DOHH2 (cell line): ENCODE data around the gene ERC2.

Experiments used
- H3F3A ChIP-seq: fragments of 200-600 bp; sonication (generic), shearing (Covaris generic); 2 replicates; pipeline ENCODE4 v1.6.0; 2016; ENCODE audit warnings: antibody characterized with exemption, mild to moderate bottlenecking; ENCODE audit not compliant: control insufficient read depth, insufficient read depth
- H3K27ac ChIP-seq: fragments of 200-600 bp; sonication (generic); 2 replicates; pipeline ENCODE4 v1.5.1; 2014; ENCODE audit warnings: low read depth, mild to moderate bottlenecking, low read length, moderate library complexity
- H3K27me3 ChIP-seq: fragments of 200-600 bp; sonication (generic); 2 replicates; pipeline ENCODE4 v1.6.1; 2014; ENCODE audit warnings: mild to moderate bottlenecking, low read length, mixed read lengths; ENCODE audit not compliant: control insufficient read depth
- H3K36me3 ChIP-seq: fragments of 200-600 bp; sonication (generic); 2 replicates; pipeline ENCODE4 v1.6.1; 2014; ENCODE audit warnings: mild to moderate bottlenecking, low read length, moderate library complexity, mixed read lengths; ENCODE audit not compliant: control insufficient read depth
- H3K4me1 ChIP-seq: fragments of 200-600 bp; sonication (generic); 2 replicates; pipeline ENCODE4 v1.6.1; 2014; ENCODE audit warnings: mild to moderate bottlenecking, low read length, mixed read lengths; ENCODE audit not compliant: control insufficient read depth
- H3K4me2 ChIP-seq: fragments of 200-600 bp; sonication (generic); 2 replicates; pipeline ENCODE4 v1.6.0; 2014; ENCODE audit warnings: mild to moderate bottlenecking, low read length, moderate library complexity
- H3K4me3 ChIP-seq: fragments of 200-600 bp; sonication (generic); 2 replicates; pipeline ENCODE4 v1.5.1; 2014; ENCODE audit warnings: mild to moderate bottlenecking, low read length, mixed read lengths
- H3K79me2 ChIP-seq: fragments of 200-600 bp; sonication (generic); 2 replicates; pipeline ENCODE4 v1.6.1; 2014; ENCODE audit warnings: mild to moderate bottlenecking, low read length, mixed read lengths; ENCODE audit not compliant: control insufficient read depth
- H3K9me2 ChIP-seq: fragments of 200-600 bp; sonication (generic); replicated peaks from 2 replicates; pipeline ENCODE4 v1.6.1; 2014; ENCODE audit warnings: mild to moderate bottlenecking, low read length, mixed read lengths; ENCODE audit not compliant: control insufficient read depth
- H3K9me3 ChIP-seq: fragments of 200-600 bp; sonication (generic); 2 replicates; pipeline ENCODE4 v1.6.1; 2014; ENCODE audit warnings: antibody characterized with exemption, low read length, mixed read lengths; ENCODE audit not compliant: control insufficient read depth, insufficient read depth
- H4K20me1 ChIP-seq: fragments of 200-600 bp; sonication (generic); 2 replicates; pipeline ENCODE4 v1.6.0; 2014; ENCODE audit warnings: low read depth, mild to moderate bottlenecking, antibody characterized with exemption, low read length, moderate library complexity; ENCODE audit not compliant: control insufficient read depth, insufficient read depth
- EZH2phosphoT487 ChIP-seq: fragments of 200-600 bp; sonication (generic); IDR thresholded peaks from 2 replicates; pipeline ENCODE4 v1.6.1; 2017; ENCODE audit warnings: borderline replicate concordance, mild to moderate bottlenecking, antibody characterized with exemption, low read length, moderate library complexity, mixed read lengths
- TF ChIP-seq, protein P1 (sequence below): fragments of 200-600 bp; sonication (generic); IDR thresholded peaks from one replicate; pipeline ENCODE4 v1.5.1; 2014; ENCODE audit warnings: antibody characterized with exemption, mild to moderate bottlenecking, low read depth, low read length; ENCODE audit not compliant: poor library complexity, severe bottlenecking

ERC2 gene

DNA sequence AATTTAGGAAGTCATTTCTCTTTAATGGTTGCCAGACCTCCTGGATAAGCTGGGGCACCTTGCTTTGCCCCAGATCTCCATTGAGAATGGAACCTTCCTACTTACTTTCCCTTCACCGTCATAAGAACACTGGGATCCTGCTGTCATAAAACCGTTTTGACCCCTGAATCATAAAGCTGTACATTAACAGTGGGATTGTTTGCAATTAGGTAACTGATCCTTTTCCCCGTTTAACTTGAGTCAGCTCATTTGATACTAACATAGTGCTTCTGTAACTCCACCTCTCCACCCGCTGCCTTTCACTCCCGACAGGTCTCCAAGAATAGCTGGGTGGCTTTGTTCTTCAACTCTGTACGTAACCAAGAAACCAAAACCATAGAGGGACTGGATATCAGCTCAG is 673.0 kb downstream of the ERC2 start:
- no peak overlapping the region for H3K4me3 ChIP-seq
- no peaks in the 10 kb centered on the region for H3K4me1 ChIP-seq
- H3K9me3 ChIP-seq = peaks cover 5% of the 10 kb centered on the region; the same call in 1 of the 2 replicates
- no peaks in the 10 kb centered on the region for H4K20me1 ChIP-seq
- H3K36me3 ChIP-seq = no peaks in the 10 kb centered on the region
- H3K27ac ChIP-seq = no peak overlapping the region
- no peaks in the 10 kb centered on the region for H3K27me3 ChIP-seq
- H3K4me2 ChIP-seq = no peak overlapping the region
- H3F3A ChIP-seq = no peaks in the 10 kb centered on the region
- no peaks in the 10 kb centered on the region; the same call in 1 of the 2 replicates for H3K9me2 ChIP-seq
- H3K79me2 ChIP-seq = no peaks in the 10 kb centered on the region
- no peak for TF ChIP-seq EZH2phosphoT487
- TF ChIP-seq, protein P1, sequence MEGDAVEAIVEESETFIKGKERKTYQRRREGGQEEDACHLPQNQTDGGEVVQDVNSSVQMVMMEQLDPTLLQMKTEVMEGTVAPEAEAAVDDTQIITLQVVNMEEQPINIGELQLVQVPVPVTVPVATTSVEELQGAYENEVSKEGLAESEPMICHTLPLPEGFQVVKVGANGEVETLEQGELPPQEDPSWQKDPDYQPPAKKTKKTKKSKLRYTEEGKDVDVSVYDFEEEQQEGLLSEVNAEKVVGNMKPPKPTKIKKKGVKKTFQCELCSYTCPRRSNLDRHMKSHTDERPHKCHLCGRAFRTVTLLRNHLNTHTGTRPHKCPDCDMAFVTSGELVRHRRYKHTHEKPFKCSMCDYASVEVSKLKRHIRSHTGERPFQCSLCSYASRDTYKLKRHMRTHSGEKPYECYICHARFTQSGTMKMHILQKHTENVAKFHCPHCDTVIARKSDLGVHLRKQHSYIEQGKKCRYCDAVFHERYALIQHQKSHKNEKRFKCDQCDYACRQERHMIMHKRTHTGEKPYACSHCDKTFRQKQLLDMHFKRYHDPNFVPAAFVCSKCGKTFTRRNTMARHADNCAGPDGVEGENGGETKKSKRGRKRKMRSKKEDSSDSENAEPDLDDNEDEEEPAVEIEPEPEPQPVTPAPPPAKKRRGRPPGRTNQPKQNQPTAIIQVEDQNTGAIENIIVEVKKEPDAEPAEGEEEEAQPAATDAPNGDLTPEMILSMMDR = no peak

GRCh38 chr3:55792742-55793141 is 675.5 kb downstream of the ERC2 start:
- TF ChIP-seq, protein P1 = no peak
- TF ChIP-seq EZH2phosphoT487 = no peak
- Histone ChIP-seq H3K27me3 (no peaks in the 10 kb centered on the region), H4K20me1 (no peaks in the 10 kb centered on the region), H3K4me1 (no peaks in the 10 kb centered on the region), H3K9me3 (peaks cover 5% of the 10 kb centered on the region; the same call in 1 of the 2 replicates), H3K79me2 (no peaks in the 10 kb centered on the region), H3K4me2 (no peak overlapping the region), H3K4me3 (no peak overlapping the region), H3K36me3 (no peaks in the 10 kb centered on the region), H3F3A (no peaks in the 10 kb centered on the region), H3K27ac (no peak overlapping the region), H3K9me2 (no peaks in the 10 kb centered on the region; the same call in 1 of the 2 replicates)

DNA sequence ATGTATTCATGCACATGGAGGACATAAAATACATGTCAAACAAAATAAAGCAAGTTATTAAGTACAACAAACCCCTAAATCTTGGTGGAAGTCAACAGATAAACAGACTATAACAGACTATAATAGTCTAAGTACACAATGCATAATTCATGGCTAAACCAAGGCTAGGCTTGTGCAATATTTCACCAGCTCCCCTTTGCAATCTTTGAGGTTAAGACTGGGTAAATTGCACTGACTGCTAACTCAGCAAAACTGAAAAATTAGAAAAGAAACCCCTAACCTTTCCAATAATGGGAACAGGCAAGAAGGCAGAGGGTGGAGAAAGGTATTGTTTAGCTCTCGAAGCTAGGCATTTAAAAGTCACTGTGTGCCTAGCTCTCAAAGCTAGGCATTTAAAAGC is 676.3 kb downstream of the ERC2 start:
- Histone ChIP-seq H3K4me3 (no peak overlapping the region), H4K20me1 (no peaks in the 10 kb centered on the region), H3K79me2 (no peaks in the 10 kb centered on the region), H3F3A (no peaks in the 10 kb centered on the region), H3K27me3 (no peaks in the 10 kb centered on the region), H3K9me3 (peaks cover 5% of the 10 kb centered on the region; the same call in 1 of the 2 replicates), H3K27ac (no peak overlapping the region), H3K9me2 (no peaks in the 10 kb centered on the region; the same call in 1 of the 2 replicates), H3K36me3 (no peaks in the 10 kb centered on the region), H3K4me2 (no peak overlapping the region), H3K4me1 (no peaks in the 10 kb centered on the region)
- no peak for TF ChIP-seq EZH2phosphoT487
- TF ChIP-seq, protein P1 = no peak
